NCI-H1048 (cell line): ENCODE data around the gene BCL11B.

Experiments
- DNase-seq: peaks from one replicate; lab custom pipeline; 2025; lab: John Stamatoyannopoulos, UW

BCL11B gene

DNA sequence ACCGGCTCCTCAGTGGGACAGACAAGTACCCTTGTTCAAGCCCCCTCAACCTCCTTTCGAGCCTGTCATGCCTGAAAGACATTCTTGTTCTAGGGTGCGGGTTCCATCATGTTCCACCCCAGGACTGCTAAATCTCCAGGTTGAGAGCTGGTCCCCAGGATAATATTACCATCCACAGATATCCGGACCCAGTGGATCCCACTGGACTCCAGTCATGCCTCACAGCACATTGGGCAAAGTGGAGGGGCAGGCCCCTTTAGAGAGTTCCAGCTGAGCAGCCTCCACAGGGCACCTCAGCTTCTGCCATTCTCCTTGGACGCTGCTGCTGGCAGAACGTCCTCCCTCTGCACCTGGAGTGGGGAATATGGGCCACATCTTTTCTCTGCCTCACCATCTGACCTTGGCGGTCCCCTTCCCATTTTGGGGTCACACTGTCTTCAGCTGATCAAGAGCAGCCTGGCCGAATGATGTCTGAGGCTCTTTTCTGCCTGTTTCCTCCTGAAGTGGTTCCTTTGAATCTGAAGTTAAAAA, 137.4 kb downstream of the BCL11B start:
- DNase-seq = no peak

DNA sequence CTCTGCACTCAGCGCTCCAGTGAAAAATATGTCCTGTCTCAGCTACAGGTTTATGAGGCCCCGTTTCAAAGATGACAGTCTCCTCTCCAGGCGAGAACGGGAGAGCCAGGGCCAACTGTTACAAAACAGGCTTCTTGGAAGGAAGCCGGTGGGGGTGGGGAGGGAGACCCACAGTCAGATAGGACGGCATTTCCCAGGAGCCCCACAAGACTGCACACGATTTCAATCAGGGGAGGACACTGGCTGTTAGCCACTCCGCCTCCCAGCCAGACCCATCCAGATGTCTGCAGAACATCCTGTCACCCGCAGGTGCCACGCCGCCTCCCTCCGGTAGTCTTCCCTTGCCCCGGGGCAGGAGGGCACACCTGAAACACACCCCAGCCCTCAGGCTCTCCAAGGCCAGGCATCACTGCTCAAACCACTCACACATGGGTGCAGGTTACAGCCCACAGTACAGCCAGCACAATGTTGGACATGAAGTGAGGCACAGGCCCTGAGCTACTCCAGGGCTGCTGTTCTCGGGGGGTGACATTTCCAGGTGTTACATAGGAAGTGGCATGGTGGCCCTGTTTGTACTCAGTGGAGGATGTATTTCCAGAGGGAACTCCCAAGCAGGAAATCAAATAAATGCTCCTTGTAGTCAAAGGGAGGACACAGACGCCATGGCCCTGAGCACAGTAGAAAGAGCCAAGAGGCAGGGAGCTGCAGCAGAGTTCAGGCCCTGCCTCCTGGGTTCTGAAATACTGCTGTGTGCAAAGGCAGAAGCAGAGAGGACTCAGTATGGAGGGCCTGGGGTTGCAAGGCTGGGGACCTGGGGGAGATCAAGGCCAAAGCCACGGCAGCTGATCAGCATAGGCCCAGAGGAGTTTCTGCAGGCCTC, 138.1 kb downstream of the BCL11B start:
- DNase-seq = no peak

DNA sequence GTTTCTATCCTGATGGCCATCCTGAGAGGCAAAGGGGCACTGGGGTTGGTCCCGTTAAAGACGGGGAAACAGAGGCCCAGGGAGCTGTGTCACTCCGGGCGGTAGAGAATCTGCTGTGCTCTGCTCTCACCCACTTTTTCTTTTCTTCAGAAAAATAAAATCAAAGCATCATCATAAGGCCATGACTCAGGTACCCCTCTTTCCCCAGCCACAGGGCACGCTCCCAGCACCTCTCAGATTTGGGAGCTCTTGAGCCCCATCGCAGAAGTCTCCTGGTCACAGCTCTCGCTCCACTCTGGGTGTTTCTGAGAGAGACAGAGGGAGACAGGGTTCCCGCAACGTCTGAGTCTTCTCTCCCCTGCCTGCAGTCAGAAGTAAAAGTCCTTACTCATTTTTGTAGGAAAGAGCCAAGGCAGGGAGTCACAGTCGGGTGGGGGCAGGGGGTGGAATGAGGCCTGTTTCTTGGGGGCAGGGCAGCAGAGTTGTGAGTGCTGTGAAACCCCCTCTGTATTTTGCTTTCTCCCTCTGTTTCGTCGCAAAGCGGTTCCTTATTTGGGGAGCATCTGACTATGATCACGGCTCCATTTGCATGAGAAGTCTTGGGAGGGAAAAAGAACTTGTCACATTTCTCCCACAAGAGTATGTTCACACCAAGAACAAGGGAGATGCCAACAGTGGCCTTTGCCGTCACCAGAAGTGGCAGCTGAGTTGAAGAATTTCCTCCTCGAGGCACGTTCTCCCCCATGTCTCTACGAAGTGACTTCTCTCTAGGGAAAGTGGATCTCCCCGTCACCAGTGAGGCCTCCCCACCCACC, 139.0 kb downstream of the BCL11B start:
- DNase-seq = no peak

DNA sequence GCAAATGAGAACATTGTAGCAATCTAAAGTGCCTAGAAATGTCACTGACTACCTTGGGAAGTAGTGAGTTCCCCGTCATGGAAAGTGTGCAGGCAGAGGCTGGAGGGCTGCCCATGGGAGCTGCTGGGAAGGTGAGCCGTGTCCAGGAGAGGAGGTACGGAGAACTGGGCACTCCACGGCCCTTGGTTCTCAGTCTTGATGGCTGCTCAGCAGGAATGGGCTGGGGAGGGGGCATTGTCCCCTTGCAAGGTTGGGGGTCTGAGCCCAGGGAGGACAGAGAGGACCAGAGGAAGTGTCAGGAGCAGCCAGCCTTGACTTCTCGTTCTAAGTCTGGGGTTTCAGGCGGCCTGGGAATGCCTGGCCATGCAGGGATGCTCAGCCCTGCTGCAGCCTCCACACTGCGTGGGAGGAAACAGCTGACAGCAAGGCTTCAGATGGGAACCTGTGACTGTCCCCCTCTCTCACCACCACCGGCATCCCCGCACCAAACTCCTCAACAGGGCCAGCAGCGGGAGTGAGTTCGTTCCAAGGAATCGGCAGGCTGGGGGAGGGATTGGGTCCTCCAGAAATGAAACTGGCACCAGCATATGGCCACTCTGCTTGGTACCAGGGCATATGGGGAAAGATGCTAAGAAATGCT, 140.2 kb downstream of the BCL11B start:
- DNase-seq = no peak

DNA sequence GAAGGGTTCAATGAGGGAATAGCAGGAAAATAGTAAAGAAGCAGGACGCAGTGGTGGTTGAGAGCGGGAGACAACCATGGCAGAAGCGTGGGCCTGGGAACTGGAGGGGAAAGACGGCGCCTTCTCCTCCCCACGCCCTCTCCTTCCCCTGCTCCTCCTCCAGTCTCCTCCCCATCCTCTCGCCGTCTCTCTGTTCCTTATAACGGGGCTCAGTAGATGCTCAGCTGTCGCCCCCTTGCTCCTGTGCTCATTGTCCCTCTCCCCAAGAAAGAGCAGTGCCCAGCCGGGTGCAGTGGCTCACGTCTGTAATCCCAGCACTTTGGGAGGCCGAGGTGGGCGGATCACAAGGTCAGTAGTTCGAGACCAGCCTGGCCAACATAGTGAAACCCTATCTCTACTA, 142.0 kb downstream of the BCL11B start:
- DNase-seq = no peak

DNA sequence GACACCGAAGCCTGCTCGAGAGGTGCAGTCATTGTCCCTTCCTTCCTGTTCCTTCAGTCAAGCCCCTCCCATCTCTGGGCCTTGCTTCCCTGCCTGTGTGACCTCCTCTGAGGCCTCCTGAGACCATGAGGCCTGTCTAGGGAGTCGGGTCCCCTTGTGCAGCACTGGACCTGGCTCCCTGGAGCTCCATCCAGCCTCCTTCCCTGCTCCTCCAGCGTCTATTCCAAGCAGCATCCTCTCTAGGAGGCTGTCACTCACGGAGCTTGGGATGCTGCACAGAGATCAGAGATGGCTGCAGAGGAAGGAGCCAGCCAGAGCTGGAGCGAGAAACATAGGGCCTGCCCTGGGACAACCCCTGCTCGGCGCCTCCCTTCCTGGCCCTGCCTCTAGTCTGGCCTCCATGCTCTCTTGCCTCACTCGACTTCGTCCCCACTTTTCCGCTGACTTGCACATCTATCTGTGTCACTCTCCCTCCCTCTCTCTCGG, 142.7 kb downstream of the BCL11B start:
- DNase-seq = no peak

DNA sequence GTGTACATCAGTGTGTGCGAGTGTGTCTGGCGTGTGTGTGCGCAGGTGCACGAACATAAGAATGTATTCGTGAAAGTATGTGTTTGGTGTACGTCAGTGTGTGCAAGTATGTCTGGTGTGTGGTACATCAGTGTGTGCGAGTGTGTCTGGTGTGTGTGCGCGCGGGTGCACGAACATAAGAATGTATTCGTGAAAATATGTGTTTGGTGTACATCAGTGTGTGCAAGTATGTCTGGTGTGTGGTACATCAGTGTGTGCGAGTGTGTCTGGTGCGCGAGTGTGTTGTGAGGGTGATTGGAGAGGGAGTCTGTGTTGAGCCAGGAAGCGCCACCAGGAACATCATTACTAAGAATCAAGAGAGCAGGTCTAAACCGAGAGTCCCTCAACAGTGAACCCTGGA, 143.8 kb downstream of the BCL11B start:
- no peak for DNase-seq

DNA sequence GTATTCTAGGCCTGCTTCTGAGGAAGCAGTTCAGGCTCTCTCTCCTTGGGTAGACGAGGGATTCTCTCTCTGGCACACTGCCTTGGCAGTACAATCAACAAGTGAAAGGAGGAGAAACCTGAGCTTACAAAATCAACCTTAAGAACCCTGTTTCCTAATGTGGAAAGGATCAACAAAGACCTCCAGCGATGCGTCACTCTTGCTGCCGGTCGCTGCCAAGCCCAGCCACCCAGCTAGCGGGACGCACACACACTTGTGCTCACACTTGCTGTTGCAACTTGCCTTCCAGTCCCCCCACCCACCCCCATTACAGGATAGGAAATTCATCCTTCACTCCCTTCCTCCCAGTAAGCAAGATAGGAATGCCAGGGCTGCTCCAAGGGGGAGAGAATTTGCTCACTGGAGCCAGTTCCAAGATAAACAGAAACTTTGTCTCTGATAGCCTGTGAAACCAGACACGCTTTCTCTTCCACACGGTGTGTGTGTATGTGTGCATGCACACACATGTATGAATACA, 144.3 kb downstream of the BCL11B start:
- no peak for DNase-seq

DNA sequence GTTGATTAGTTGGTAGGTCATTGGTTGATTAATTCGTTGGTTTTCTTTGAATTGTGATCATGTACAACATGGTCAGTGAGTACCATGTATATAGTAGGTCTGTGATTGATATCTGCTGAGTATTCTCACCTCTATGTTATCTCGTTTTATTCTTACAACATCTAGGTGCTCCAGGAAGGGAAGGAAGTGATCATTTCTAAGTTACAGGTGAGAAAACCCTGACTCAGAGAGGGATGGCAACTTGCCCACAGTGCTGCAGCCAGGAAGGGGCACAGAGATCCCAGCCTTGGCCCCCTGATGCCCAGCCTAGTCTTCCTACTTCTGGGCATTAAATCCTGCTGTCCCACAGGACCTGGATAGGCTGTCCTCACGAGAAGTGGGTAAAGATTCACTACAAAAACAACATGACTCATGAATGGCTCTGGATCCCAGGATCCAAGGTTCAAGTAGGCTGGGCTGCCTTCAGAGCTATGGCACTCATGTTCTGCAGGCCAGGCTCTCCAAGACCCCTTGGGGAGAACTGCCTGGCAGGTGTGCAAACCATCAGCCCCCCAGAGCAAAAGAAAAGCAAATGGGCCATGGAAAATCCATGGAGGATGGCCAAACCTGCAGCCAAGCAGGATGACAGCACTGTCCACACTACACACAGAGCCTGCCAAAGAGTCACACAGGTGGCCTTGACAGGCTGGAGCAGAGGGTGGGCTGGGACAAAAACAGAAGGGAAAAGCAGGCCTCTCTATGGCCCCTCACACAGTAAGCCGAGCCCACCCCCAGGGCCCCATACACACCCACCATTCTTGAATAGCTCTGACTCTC, 146.2 kb downstream of the BCL11B start:
- DNase-seq = no peak

DNA sequence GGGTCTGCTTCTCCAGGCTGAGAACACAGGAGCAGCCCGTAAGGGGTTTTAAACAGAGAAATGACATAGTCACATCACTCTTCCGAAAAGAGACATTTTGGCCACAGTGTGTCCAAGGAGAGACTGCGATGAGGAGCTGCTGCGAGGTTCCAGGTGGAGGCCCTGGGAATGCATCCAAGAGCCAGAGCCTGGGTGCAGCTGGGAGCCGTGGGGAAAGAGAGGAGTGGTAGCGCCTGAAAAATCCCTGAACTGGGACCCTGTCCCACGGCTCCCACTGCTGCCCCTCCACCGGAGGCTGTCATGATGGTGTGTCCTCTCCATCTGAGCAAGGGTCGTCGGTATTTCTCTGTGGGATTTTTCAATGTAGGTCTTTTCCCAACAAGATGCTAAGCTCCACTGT, 146.9 kb downstream of the BCL11B start:
- no peak for DNase-seq

DNA sequence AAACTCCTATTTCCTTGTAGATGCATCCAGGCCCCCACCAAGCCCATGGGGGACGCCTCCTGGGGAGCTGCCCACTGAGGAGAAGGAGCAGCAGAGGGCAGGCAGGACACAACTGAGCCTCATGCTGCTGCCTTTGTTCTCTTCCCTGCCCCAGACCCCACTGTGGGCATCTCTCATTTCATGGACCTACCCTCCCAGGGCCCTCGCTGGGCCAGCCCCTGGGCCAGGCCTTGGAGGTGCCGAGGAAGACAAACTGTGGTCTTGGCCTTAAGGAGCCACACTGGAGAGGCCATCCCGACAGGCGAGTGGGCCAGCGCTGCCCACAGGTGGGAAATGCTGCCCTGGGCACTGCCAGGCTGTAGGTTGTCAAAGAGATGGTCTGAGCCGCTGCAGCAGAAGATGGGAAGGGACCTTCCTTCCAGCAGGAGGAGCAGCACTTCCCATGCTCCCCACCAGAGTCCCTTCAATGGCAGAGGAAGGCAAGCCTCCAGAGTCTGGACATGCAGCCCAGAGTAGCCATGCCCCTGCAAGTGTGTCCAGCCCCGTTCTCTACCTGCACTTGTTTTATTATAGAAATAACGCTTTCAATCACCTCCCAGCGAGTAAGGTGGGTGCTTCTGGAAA, 147.4 kb downstream of the BCL11B start:
- no peak for DNase-seq

DNA sequence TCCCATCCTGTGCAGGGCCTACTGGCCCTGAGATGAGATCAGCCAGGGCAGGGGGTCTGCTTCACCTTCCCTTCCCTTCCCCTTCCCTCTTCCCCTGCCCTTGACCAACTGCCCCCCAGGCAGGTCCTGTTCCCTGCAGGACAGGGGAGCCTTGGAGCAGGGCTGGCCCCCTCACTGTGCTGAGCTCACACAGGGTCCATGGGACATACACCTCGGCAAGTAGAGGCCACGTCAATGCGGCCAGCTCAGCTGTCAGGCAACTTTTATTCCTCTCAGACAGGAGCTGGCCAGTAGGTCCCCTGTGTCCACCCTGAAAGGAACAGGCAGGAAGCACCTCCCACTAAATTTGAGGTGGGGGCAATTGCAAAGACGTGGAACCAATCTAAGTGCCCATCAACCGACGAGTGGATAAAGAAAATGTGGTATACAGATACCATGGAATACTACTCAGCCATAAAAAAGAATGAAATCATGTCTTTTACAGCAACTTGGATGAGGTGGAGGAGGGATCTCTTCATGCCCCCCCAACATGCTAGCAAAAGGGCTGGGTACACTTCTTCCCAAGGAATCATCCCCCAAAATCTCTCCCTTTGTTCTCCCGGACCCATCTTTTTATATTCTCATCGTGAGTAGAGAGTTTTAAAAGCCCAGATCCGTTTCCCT, 148.7 kb downstream of the BCL11B start:
- DNase-seq = no peak

DNA sequence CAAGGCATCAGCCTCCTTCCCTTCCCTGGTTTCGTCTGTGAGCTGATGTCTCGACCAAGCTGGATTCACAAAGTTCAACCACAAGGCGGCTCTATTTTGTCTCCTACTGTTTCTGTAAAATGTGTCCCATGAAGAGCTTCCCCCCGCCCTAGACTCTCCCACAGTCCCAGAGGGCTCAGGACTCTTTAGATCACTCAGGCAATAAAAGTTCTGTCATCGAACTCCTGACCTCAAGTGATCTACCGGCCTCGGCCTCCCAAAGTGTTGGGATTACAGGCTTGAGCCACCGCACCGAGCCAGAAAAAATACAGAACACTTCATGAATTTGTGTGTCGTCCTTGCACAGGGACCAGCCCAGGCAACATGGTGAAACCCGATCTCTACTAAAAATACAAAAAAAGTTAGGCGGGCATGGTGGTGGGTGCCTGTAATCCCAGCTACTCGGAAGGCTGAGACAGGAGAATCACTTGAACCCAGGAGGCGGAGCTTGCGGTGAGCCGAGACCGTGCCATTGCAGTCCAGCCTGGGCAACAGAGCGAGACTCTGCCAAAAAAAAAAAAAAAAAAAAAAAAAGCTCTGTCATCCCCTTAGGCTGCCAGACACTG, 149.4 kb downstream of the BCL11B start:
- DNase-seq = no peak

DNA sequence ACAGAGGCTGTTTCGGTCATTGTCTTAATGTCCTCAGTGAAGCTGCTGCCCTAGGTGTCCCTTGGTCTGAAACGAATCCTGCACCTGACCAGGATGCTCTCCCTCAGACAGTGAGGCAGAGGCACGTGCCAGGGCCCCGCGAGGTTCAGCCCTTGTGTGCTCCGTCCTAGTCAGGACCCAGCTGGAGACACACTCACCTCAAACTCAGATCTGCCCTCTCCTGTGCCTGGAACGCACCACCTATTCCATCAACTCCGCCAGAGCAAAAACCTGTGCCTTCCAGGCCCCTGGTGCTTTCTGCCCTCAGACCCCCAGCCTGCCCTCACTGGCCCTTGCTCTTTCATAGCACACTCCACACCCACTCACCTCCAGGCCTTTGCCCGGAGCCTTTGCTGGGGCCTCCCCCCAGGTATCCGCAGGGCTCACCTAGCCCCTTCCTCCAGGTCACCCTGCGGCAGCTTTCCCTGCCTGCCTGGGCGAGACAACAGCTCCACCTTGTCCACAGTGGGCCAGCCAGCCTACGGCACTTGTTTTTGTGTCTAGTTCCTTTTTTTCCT, 150.6 kb downstream of the BCL11B start:
- no peak for DNase-seq

DNA sequence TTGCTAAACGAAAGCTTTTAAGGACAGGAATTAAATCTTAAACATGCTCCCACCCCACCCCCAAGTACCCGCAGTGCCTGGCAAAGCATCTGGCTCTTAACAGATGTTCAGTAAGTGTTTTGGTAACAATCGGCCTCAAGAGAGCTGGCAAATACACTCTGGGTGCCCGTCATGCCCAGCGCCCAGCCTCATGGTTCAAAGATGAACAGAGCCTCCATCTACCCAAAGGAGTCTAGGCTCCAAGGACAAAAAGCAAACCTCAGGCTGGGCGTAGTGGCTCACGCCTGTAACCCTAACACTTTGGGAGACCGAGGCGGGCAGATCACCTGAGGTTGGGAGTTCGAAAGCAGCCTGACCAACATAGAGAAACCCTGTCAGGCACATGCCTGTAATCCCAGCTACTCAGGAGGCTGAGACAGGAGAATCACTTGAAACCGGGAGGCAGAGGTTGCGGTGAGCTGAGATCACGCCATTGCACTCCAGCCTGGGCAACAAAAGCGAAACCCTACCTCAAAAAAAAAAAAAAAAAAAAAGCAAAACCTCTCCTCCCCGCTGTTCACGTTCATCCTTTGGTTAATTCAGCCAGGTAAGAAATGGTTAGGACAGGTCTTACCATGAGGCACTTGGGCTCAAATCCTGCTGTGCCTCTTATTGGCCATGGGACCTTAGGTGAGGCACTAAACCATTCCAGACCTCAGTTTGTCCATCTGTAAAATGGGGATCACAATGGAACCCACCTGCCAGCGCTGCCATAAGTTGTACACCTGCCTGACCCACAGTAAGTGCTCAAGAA, 151.3 kb downstream of the BCL11B start:
- DNase-seq = no peak

DNA sequence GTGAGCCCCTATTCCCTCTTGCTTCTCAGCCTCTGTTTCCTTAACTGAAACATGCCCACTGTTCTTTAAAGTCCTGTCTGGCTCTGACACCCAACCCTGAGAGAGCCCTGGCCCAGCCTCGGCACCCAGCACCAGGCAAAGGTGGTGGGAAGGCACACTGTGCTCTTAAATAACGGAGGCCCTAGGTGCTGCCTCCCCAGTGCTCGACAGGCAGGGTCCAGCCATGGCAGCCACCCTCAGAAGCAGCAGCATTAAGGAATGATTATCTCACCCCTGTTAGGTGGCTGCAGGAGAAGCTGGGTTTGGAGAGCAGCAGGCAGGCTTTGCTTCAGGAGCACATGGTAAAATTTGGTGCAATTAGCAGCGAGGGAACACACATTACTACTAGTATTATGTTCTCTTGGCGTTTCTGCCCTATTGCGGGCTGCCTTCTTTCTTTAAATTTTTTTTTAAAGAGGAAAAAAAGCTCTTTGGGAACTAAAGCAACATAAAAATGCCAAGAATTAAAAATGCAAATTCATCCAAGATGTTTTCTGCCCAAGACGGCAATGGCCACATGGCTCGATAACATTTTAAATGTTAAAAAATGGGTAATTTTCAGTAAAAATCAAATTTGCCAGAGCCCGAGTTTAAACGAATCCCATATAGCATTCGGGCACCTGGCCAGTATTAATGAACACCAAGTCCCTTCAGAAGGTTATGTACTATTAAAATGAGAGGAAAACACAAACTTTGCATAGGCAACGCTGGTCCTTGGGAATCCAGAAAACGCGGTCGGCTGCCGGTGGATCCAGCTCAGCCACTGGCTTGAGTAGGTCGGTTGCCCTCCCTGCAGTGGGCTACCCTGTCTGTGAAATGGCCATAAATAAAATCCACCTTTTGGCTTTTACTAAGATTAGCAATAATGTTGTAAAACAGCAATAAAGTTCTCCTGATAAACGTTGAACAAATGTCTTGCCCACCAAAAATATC, 152.2 kb downstream of the BCL11B start:
- DNase-seq = no peak
